ENCODE results near the gene AGAP2.

GRCh38 chr12:57679697-57680096, 58.8 kb downstream of the AGAP2 start:
- TF ChIP-seq POLR2A (IDR thresholded peaks at IDR 0.05; ENCODE audit: low read depth, low read length) (no peak), POLR2AphosphoS5 (IDR thresholded peaks at IDR 0.05; ENCODE audit: low read depth, low read length) (no peak), TAF1 (IDR thresholded peaks at IDR 0.05; ENCODE audit: borderline replicate concordance, low read depth, low read length) (no peak)

Data from GM12892 (cell line).